HG03558 (cell line): ENCODE measurements around the gene KRTAP5-8.
"Not testable (repeated sequence)": the region's sequence is repeated elsewhere in the genome, so short reads cannot be mapped to it uniquely, and the experiment has no call there.

Source experiments
- ATAC-seq: cut with Tn5 transposase; IDR thresholded peaks from one replicate; pipeline ENCODE4 v1.9.1; 2021; ENCODE audit warnings: moderate number of reproducible peaks; ENCODE audit not compliant: unreplicated experiment; ENCODE audit errors: extremely low read depth

Gene KRTAP5-8

GRCh38 chr11:71568704-71569349, 31.0 kb downstream of the KRTAP5-8 start:
- ATAC-seq = no peak

- ATAC-seq = not testable (repeated sequence)
Measured at GRCh38 chr11:71571101-71571850, 33.5 kb downstream of the KRTAP5-8 start.

GRCh38 chr11:71572811-71573210, 35.0 kb downstream of the KRTAP5-8 start:
- ATAC-seq = no peak

GRCh38 chr11:71574418-71574817, 36.6 kb downstream of the KRTAP5-8 start:
- ATAC-seq = no peak

GRCh38 chr11:71575723-71576424, 38.0 kb downstream of the KRTAP5-8 start:
- ATAC-seq = no peak

GRCh38 chr11:71576688-71577465, 39.1 kb downstream of the KRTAP5-8 start:
- ATAC-seq = not testable (repeated sequence)

- no peak for ATAC-seq
Measured at GRCh38 chr11:71577469-71578004, 39.7 kb downstream of the KRTAP5-8 start.

GRCh38 chr11:71579513-71579912, 41.7 kb downstream of the KRTAP5-8 start:
- ATAC-seq = not testable (repeated sequence)

- no peak for ATAC-seq
Measured at GRCh38 chr11:71580057-71581003, 42.5 kb downstream of the KRTAP5-8 start.

- no peak for ATAC-seq
Measured at GRCh38 chr11:71581826-71582225, 44.0 kb downstream of the KRTAP5-8 start.

GRCh38 chr11:71582309-71582895, 44.6 kb downstream of the KRTAP5-8 start, which contains the start of gene KRTAP5-11:
KRTAP5-11 (minus strand) TSS chr11:71582875; CDS start chr11:71582837, 38 bp downstream.
- ATAC-seq = no peak

GRCh38 chr11:71582969-71583368, 45.1 kb downstream of the KRTAP5-8 start:
- ATAC-seq = not testable (repeated sequence)

GRCh38 chr11:71585673-71586072, 47.8 kb downstream of the KRTAP5-8 start:
- not testable (repeated sequence) for ATAC-seq

GRCh38 chr11:71588314-71588713, 50.5 kb downstream of the KRTAP5-8 start:
- not testable (repeated sequence) for ATAC-seq
